Left forelimb (tissue), 1 donor: ENCODE data around the gene TMA7B.
"Not testable (repeated sequence)": the region's sequence is repeated elsewhere in the genome, so short reads cannot be mapped to it uniquely, and the experiment has no call there.

Source experiments
- DNase-seq: peaks from one replicate; pipeline ENCODE4 v3.0.0-alpha.2; 2018; ENCODE audit warnings: low spot score

Gene TMA7B

DNA sequence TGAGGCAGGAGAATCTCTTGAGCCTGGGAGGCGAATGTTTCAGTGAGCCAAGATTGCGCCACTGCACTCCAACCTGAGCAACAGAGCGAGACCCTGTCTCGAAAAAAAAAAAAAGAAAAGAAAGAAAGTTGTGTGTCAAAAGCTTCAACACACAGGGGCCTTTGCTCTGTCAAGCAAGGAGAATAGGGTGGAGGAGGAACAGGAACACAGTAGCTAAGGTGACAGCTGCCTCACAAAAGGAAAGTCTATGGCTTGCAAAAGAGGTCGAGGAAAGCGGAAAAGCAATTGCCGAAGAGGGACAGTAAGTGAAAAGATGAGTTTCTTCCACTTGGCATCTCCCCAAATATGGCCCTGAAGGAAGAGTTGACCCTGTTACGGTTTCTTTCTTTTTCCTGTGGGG, 26.5 kb upstream of the TMA7B start:
- DNase-seq = no peak

DNA sequence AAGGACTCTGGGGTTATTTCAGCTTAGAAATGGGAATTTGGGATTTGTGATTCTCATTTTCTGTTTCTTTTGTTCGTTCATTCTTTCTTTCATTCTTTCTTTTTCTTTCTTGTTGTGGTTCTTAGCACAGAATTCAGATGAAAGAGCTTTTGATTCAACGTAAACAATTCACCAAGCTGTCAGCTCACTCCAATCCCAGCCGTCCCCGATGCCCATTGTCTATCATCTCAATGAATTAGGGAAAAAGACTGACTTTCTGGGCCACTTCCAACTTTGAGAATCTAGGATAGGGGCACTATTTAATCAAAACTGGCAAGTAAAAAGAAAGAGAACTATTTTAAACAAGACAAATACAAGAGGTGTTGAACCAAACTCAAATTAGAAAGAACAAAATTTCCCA, 25.1 kb upstream of the TMA7B start:
- no peak for DNase-seq

DNA sequence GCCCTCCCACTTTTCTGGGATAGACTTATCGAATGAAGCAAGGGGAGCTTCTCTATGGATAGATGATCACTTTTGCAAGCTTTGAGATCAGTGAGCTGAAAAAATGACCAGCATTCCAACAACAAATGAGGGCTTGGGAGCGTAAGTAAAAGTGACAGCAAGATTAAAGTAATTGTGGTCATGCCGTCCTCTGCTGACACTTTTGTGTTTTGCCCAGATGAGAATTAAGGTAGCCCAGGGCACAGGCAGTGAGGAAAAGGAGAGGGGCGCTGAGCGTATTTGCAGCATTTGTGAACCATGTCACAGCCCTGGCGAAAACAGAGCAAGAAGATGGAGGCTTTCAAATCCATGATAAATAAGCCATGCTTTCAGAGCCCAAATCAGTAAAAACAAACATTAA, 24.6 kb upstream of the TMA7B start:
- DNase-seq = no peak

DNA sequence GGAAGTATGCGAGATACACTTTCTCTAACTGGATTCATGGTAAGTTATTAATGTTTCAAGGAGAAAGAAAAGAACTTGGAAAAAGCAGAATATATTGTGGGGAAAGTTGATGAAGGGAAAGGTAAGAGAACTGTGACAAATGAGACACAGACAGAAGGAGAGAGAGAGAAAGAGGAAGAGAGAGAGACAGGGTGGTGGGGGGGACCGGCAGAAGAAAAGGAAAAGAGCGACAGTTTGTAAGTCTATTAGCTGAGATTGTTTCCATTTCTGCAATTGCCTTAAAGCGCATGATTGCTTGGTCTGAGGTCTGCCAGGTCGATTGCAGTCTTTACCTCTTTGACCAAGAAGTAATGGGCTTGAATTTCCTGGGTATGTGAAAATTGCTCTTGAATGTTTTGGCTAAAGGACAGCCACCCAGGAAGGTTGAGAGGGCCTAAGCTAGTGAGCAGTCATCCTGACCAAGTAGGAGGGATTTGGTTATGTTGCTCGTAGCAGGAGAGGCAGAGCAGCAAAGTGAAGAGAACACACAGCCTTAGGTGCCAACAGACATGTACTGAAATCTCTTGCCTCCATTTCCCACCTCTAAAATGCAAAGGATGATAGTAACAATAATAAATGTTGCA, 23.6 kb upstream of the TMA7B start:
- DNase-seq = no peak

DNA sequence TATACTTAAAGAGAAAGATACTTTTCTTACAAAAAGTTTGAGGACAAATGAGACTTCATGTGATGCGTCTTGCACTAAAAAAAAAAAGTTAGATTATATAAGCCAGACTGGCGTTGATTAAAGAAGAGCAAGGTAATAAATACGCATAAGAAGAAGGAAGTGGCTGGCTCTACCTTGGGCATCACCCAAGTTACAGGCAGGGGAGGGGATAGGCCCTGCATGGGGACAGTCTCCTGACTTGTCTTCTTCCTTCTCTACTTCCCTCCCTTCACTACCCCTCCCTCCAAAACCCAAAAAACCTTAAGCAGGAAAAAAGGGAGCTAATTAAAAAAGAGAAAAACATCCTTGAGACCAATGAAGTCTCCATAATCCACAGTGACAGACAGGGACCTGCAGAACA, 22.3 kb upstream of the TMA7B start:
- DNase-seq = no peak

DNA sequence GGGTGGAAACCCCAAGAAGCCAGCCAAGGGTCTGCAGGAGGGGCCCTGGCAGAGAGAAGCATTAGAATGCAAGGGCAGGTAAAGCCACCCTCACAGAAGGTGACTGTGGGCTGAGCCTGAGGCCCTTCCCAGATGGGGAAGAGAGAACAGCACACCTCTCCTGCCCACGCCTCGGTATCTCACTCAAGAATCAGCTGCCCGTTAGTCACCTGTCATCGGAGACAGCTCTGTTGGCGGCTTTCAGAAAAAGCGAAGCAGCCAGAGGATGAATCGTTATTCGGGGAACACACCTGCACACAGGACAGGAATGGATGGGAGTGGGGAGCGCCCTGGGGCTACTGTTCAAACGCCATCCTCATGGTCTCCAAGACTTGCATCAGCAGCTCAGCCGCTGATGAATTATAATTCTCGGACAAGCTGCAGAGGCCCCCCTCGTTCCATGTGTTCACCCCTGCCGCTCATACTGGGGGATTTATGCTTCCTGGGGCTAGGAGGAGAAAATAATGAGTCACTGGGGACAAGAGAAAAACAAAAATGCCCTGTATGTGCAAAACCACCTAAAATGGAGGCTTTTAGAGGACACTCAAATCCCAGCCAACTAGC, 21.6 kb upstream of the TMA7B start:
- DNase-seq = no peak

DNA sequence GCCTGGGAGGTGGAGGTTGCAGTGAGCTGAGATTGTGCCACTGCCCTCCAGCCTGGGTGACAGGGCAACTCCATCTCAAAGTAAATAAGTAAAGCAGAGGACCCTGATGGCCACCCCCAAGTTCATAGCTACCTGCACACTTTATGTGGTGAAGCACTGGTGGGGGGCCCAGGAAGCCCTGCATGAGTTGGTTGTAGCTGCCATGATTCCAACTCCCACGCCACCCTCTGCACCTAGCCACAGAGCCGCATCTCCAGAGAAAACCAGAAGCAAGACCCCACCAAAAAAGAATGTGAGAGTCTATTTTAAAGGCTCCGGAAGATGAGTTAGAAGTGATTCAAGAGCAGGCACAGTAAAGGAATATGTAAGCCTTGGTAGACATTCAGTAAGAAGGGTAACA, 20.4 kb upstream of the TMA7B start:
- no peak for DNase-seq

DNA sequence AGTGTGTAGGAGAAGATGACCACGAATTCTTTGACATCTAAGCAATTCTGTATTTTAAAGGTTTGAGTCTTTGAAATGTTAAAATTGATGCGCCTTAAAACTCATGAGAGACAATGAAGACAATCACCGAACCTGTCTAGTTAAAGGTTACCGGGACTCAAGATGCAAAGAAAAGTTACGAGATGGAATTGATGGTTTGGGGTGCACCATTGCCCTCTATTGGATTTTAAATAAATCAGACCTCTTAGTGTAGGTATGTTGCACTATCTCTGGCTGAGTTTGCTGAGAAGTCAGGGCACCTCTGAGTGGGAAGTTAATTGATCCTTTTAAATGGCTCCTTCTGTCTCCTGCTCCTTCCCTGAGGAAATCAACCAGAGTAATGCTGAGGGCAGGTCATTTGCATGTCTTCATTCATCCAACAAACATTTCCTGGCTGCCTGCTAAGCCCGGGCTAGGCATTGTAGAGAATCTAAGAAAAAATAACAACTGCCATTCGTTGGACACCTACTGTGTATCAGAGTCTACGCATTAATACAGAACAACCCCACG, 19.4 kb upstream of the TMA7B start:
- no peak for DNase-seq

DNA sequence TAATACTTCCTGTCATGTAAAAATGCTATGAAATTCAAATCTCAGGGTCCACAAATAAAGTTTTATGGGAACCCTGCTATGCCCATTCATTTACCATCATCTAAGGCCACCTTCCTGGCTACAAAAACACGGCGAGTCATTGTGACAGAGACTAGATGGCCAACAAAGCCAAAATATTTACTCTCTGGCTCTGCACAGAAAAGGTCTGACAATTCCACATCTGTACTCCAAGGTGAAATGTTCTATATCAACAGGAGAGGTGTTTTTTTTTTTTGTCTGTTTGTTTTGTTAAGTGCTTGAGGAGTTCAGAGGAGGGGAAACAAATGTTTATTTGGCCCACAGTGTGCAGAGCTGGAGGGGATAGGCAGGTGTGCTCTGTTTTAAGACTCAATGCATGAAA, 18.6 kb upstream of the TMA7B start:
- no peak for DNase-seq

DNA sequence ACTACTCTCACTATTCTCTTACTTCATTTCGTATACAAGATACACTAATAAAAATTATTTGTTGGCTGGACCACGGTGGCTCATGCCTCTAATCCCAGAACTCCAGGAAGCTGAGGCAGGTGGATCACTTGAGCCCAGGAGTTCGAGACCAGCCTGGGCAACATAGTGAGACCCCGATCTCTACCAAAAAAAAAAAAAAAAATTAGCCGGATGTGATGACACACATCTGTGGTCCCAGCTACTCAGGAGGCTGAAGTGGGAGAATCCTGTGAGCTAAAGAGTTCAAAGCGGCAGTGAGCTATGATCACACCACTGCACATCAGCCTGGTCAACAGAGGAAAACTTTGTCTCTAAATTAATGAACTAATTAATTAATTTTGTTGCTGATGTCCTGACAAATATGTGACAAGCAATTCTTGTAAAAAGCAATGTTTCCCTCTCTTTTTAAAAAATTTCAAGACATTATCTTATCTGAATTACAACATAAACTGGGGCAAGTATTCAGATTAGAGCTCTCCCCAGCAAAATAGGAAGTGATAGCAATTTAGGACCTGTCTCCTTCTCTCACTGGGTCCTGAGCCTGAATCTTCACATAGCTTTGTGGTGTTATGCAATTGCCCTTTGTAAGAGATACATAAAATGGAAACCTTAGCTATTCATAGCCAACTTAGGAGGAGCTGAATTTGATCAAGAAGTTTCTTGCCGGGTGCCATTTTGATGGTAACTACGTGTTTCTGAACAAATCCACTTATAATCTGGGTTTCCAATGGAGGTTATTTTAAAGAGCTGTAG, 17.6 kb upstream of the TMA7B start:
- no peak for DNase-seq

DNA sequence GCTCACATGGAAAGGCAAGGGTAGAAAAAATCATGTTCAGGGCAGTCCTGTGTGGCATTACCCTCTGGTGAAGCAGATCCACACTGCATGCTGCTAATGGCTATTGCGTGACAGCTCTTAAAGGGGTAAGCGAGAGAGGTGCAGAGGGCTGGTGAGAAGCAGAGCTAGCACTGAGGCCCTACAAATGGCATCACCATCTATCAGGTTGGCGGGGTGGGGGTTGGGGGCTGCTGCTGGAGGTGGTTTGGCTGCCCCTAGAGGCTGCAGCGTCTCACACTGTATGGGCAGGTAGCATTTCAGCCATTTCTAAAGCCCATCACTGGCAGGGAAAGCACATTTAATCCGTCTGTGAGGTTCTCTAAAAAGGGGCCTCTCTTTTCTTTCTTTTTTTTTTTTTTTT, 16.9 kb upstream of the TMA7B start:
- no peak for DNase-seq

DNA sequence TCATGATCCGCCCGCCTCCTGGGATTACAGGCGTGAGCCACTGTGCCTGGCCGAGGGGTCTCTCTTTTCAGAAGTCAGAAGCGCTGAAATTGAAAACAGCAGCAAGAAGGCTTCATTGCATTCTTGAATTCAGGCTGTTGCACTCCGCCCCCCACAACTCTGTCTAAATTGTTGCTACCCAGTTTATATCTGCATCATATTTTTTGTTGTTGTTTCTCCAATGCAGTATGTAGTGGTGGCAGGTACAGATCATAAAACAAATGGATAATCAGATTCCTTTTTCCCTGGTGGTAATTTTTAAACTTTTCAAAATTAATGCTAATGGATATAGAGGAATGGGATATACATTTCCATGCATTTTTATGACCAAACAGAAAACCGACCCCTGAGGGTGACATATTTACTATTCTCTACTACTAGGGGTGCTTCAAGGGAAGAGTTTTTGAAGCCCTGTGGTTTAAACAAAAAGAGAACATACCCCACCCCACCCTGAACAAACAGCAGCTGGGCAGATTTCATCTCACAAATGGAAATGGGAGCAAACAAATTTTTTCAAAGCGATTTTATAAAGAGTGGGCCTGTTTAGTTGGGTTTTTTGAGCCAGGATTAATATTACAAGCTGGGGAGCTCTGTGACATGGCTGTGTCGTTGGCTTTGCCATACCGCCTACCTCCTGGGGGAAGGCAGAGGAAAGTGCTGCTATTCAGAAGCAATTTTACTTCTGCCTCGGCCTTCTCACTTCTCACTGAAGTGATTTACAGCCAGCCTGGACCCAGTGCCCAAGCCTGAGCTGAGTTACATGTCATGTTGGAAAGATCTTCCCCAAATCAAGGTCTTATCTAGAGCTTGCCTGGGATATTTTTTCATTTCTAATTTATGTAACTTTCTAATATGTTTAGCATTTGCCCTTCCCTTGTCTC, 16.0 kb upstream of the TMA7B start:
- no peak for DNase-seq

DNA sequence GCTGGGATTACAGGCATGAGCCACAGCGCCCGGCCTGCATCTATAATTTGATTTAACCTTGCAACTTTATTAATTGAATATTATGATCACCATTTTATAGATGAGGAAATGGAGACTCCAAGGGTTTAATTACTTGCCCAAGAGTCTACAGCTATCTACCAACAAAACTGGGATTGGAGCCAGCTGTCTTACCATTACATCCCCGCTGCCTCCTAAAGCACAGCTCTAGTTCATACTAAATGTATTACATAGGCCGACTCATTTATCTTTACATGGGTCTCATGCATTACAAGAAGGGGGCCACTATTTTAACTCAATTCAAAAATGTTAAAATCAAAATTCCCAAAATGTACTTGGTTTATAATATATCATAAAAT, 14.1 kb upstream of the TMA7B start:
- no peak for DNase-seq

DNA sequence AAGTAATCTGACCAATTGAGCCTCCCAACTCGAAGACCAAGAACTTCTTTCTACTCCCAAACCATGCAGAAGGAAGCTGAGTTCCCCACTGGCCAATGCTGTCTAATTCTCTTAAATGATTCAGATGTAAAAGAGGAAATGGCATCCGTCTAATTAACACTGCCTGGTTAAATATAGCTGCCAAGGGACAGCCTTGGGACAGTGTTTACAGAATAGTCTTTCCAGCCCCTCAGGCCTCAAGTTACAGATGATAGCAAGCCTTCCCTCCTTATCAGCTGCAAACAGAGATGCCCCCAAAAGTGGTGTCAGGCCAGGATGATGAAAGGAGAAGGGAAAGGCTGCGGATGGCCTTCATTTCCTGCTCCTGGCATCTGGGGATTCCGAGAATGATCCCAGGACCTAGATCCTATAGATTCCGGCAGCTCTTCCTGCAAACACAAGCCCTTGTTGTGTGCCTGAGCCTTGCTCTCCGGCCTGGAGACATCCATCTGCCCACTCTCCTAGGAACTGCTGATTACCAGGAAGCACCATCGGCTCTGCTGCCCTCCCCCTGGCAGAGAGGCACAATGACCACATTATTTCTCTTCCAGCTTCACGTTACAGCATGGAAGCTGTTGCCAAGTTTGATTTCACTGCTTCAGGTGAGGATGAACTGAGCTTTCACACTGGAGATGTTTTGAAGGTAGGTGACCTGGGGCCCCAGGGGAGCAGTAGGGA, 13.5 kb upstream of the TMA7B start:
- DNase-seq = no peak

DNA sequence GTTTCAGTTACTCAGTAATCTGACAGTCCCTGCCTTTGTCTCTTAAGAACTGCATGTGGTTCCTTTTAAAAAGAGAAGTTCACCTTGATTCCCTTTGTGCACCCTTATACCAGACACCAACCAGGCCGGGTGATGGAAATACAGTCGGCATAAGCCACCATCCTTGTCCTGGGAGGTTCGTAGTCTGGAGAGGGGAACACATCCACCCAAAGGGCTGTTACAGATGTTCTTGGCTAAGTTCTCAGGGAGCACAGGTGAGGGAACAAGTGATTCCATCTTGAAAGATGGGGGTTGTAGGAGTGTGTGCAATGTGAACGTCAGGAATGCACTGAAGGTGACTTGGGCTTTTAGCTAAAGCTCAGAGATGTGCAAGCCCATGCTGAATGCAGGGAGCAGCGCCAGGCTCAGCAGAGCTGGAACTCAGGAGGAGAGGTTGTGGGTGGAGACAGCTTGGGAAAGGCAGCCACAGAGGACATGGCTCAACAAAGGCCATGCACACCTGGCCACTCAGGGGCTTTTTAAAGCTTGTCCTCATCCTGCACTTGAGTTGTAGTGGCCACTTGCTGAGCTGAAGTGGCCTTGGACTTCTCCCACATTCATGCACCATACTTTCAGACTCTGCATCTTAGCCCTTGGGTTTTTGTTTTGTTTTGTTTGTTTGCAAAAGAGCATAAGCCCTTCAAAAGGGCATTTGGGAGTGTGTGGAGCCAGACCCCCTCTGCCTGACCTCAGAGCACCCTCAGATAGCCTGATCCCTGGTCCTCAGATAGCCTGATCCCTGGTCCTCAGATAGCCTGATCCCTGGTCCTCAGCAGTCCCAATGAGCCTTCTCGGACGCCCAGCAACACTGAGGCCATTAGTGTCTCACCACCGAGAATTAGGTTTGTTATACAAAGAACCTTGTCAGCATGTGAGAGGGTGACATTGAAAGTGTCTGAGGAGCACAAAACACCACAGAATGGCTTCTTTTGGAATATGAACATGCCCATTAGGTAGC, 12.7 kb upstream of the TMA7B start:
- no peak for DNase-seq

DNA sequence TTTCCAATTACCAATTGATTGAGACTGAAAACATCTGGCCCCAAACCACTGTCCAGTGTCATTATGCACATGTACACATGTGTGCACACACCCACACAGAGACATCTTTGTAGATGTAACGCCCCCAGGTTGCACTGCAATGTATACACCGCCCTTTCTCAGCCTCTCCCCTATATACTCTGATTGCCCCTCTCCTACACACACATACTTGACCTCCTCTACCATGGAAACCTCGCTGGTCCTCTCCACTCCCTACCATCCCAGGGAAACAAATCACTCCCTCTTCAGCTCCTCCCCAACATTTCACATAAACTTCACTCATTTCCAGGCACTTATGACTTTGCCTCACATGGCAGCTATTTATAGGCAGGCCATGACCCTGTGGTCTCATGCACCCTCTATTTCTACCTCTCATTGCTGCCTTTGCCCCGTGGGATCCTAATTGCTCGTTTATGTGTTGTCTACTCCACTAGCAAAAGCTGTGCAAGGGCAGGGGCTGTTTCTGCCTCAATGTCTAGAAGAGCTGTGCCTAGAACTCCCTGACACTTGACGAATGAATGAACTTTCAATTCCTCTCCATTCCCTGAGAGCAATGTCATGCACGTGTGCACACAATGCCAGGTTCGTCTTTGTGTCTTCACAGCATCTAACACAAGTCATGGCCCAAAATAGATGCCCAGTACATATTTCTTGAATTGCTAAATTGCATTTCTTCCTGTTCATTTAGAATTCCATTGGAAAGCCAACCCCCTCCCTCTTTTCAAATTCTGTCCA, 10.0 kb upstream of the TMA7B start:
- DNase-seq = no peak

DNA sequence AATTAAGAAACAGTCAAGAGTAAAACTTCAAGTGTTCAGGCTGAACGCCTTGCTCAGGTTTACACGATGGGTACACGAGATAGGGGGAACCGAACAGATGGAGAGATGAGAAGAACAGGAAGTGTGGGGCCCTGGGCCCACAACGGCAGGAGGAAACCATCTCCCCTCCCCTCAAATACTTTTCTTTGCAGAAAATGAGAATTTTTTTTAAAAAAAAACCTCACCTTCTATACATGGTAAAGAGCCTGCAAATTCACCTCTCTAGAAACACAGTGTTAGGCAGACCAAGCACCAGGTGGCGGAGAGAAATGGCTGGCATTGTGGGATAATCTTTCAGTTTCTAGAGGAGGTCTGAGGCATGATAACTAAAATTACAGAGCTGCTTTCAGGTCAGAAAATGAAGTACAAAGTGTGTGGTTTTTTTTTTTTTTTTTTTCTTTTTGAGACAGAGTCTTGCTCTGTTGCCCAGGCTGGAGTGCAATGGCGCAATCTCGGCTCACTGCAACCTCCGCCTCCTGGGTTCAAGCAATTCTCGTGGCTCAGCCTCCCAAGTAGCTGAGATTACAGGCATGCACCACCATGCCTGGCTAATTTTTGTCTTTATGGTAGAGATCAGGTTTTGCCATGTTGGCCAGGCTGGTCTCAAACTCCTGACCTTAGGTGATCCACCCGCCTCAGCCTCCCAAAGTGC, 8.4 kb upstream of the TMA7B start:
- not testable (repeated sequence) for DNase-seq

DNA sequence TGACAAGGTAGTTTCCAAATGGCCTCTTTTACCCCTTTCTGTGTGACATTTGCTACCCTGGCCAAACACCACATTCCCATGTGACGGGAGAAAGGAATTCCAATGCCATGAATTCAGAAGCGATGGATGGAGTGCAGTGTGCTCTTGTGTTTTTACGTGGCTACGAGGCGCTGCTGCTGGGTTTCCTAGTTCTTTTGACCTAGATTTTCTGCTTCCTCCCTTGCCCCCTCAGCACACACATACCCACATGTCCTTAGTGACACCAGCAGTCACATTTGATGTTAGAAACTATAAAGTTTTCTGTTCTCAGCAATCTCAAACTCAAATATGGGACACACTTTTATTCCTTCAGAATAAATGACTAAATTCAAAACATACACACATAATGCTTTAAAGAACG, 7.8 kb upstream of the TMA7B start:
- no peak for DNase-seq

DNA sequence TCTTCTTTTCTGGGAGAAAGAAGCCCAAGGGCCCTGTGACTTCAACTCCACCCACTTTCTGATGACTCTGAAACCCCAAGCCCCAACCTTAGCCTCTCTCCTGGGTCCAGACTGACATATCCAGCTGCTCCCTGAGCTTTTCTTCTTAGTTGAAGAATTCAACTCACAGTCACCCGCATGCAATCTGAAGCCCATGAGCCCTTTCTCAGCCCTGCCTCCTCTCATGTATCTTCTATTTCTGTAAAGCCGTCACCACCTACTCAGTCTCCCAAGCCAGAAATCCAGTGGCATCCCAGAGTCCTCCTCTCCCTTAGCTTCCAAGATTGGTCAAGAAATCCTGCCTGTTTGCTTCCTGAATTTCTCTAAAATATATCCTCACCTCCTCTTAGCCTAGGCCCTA, 7.1 kb upstream of the TMA7B start:
- DNase-seq = no peak
